ENCODE results near the gene LIMS4.
"Not testable (repeated sequence)": the region's sequence is repeated elsewhere in the genome, so short reads cannot be mapped to it uniquely, and the experiment has no call there.

DNA sequence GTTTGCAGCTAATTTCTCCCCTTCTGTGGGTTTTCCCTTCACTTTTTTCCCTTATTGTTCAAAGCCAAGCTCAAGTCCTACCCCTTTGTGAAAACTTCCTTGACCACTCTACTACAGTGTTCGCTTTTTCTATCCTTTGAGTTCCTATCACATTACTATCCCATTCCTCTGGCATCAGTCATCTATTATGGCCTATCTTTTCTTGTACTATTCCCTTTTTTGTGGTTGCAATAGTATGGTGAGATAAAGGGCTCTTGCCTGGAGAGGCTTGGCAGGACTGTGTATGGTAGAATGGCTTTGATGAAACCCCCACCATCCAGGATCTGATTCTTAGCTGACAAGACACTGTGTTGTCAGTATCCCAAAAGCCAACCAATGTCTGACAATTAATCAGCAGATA, 30.7 kb downstream of the LIMS4 start:
- TF ChIP-seq, protein P1, sequence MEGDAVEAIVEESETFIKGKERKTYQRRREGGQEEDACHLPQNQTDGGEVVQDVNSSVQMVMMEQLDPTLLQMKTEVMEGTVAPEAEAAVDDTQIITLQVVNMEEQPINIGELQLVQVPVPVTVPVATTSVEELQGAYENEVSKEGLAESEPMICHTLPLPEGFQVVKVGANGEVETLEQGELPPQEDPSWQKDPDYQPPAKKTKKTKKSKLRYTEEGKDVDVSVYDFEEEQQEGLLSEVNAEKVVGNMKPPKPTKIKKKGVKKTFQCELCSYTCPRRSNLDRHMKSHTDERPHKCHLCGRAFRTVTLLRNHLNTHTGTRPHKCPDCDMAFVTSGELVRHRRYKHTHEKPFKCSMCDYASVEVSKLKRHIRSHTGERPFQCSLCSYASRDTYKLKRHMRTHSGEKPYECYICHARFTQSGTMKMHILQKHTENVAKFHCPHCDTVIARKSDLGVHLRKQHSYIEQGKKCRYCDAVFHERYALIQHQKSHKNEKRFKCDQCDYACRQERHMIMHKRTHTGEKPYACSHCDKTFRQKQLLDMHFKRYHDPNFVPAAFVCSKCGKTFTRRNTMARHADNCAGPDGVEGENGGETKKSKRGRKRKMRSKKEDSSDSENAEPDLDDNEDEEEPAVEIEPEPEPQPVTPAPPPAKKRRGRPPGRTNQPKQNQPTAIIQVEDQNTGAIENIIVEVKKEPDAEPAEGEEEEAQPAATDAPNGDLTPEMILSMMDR (IDR thresholded peaks at IDR 0.05; ENCODE audit: low read length): not testable (repeated sequence)
- not testable (repeated sequence) for TF ChIP-seq EZH2 (IDR thresholded peaks at IDR 0.05; ENCODE audit: borderline replicate concordance, low read length)

All from OCI-LY1 (cell line).